IMR-90 (cell line): Measurements from ENCODE around the gene SUN5. TPM values are rescaled to one million over a fixed set of nuclear protein-coding genes. Genes with fewer than 3 reads are reported as not detected.

Experiments
- ATAC-seq: fragments of 200-7000 bp; cut with Tn5 transposase; 2 replicates; pipeline ENCODE4 v1.9.1; 2020; ENCODE audit warnings: low read depth, mild to moderate bottlenecking, moderate library complexity
- BruUV-seq: library from RNA; stranded (reverse); fragments of 400-500 nt; replicated peaks from 2 replicates; lab custom pipeline; 2021; lab: Mats Ljungman, UMichigan
- CTCF ChIA-PET: fragments of 300-600 bp; formaldehyde crosslinking; extraction: SDS; loops from one replicate; lab custom pipeline; 2021; ENCODE audit warnings: antibody characterized with exemption; lab: Yijun Ruan, JAX
- POLR2A ChIA-PET: fragments of 300-600 bp; sonication (Branson Sonifier 250); formaldehyde crosslinking; loops from one replicate; lab custom pipeline; 2022; ENCODE audit warnings: antibody characterized with exemption; ENCODE audit not compliant: unreplicated experiment; lab: Charles Lee
- DNase-seq: peaks from one replicate; pipeline ENCODE4 v3.0.0; 2013
- H2AFZ ChIP-seq: replicated peaks from 2 replicates; pipeline ENCODE3; 2013; ENCODE audit warnings: low read length, mild to moderate bottlenecking; ENCODE audit not compliant: poor library complexity
- H2AK5ac ChIP-seq: 2 replicates; pipeline ENCODE4 v1.6.1; 2013; ENCODE audit warnings: low read depth, low read length, inconsistent platforms
- H2AK9ac ChIP-seq: replicated peaks from 2 replicates; pipeline ENCODE3; 2013; ENCODE audit warnings: mild to moderate bottlenecking, low read depth, low read length, moderate library complexity; ENCODE audit not compliant: poor library complexity
- H2BK120ac ChIP-seq: 2 replicates; pipeline ENCODE4 v1.6.1; 2013; ENCODE audit warnings: low read depth, low read length, inconsistent platforms
- H2BK15ac ChIP-seq: 3 replicates; pipeline ENCODE4 v1.6.1; 2013; ENCODE audit warnings: low read depth, low read length, inconsistent platforms
- H2BK20ac ChIP-seq: 2 replicates; pipeline ENCODE4 v1.6.1; 2013; ENCODE audit warnings: low read depth, mild to moderate bottlenecking, inconsistent platforms, low read length, moderate library complexity
- H2BK5ac ChIP-seq: 2 replicates; pipeline ENCODE4 v1.6.1; 2013; ENCODE audit warnings: mild to moderate bottlenecking, low read depth, low read length, inconsistent platforms; ENCODE audit not compliant: poor library complexity, severe bottlenecking
- H3K14ac ChIP-seq: replicated peaks from 2 replicates; pipeline ENCODE4 v1.6.1; 2013; ENCODE audit warnings: low read depth, low read length, inconsistent platforms
- H3K18ac ChIP-seq: 2 replicates; pipeline ENCODE4 v1.6.1; 2013; ENCODE audit warnings: low read depth, low read length, control low read depth
- H3K23ac ChIP-seq: 2 replicates; pipeline ENCODE4 v1.6.1; 2013; ENCODE audit warnings: low read depth, low read length, inconsistent platforms
- H3K27ac ChIP-seq: 2 replicates; pipeline ENCODE4 v1.5.1; 2013; ENCODE audit warnings: mild to moderate bottlenecking, control low read depth, low read length; ENCODE audit not compliant: insufficient read depth
- H3K27me3 ChIP-seq: 2 replicates; pipeline ENCODE4 v1.6.1; 2013; ENCODE audit warnings: low read length; ENCODE audit not compliant: control insufficient read depth, insufficient read depth
- H3K36me3 ChIP-seq: 2 replicates; pipeline ENCODE4 v1.6.1; 2013; ENCODE audit warnings: low read length, mixed read lengths; ENCODE audit not compliant: control insufficient read depth, insufficient read depth
- H3K4ac ChIP-seq: 2 replicates; pipeline ENCODE4 v1.6.1; 2013; ENCODE audit warnings: low read depth, low read length, inconsistent platforms
- H3K4me1 ChIP-seq: 2 replicates; pipeline ENCODE4 v1.6.1; 2013; ENCODE audit warnings: low read length, mixed read lengths; ENCODE audit not compliant: control insufficient read depth, insufficient read depth
- H3K4me2 ChIP-seq: 2 replicates; pipeline ENCODE4 v1.6.1; 2013; ENCODE audit warnings: low read depth, mild to moderate bottlenecking, control low read depth, low read length, moderate library complexity
- H3K4me3 ChIP-seq: 2 replicates; pipeline ENCODE4 v1.5.1; 2013; ENCODE audit warnings: low read depth, mild to moderate bottlenecking, control low read depth, low read length, moderate library complexity; ENCODE audit not compliant: insufficient read depth
- H3K56ac ChIP-seq: 2 replicates; pipeline ENCODE4 v1.6.1; 2013; ENCODE audit warnings: low read length, inconsistent platforms; ENCODE audit not compliant: insufficient read depth; ENCODE audit errors: extremely low read depth
- H3K79me1 ChIP-seq, 2 experiments: 2 replicates each; pipeline ENCODE4 v1.6.1; 2013; ENCODE audit warnings: low read length in 2 of 2, inconsistent platforms in 1 of 2, low read depth in 1 of 2
- H3K9ac ChIP-seq: 2 replicates; pipeline ENCODE4 v1.6.1; 2013; ENCODE audit warnings: low read depth, low read length, control low read depth
- H3K9me1 ChIP-seq: 2 replicates; pipeline ENCODE4 v1.6.1; 2013; ENCODE audit warnings: low read length, inconsistent platforms; ENCODE audit not compliant: insufficient read depth
- H3K9me3 ChIP-seq: 2 replicates; pipeline ENCODE4 v1.6.1; 2013; ENCODE audit warnings: low read length; ENCODE audit not compliant: control insufficient read depth, insufficient read depth
- H4K20me1 ChIP-seq: 2 replicates; pipeline ENCODE4 v1.6.1; 2013; ENCODE audit warnings: low read length, inconsistent platforms; ENCODE audit not compliant: insufficient read depth
- H4K5ac ChIP-seq: 2 replicates; pipeline ENCODE4 v1.6.1; 2013; ENCODE audit warnings: mild to moderate bottlenecking, low read depth, low read length, control low read depth
- H4K8ac ChIP-seq, 2 experiments: 2 replicates each; pipeline ENCODE4 v1.6.1; 2013; ENCODE audit warnings: low read depth in 2 of 2, low read length in 2 of 2, control low read depth in 1 of 2, inconsistent platforms in 1 of 2
- H4K91ac ChIP-seq: 2 replicates; pipeline ENCODE4 v1.6.1; 2013; ENCODE audit warnings: low read depth, low read length, inconsistent platforms; ENCODE audit not compliant: insufficient read depth
- BHLHE40 ChIP-seq: fragments of 150-350 bp; IDR thresholded peaks from 2 replicates; pipeline ENCODE4 v1.6.1; 2016; ENCODE audit warnings: mild to moderate bottlenecking, low read depth, low read length
- CEBPB ChIP-seq: IDR thresholded peaks from 2 replicates; pipeline ENCODE4 v1.6.1; 2012; ENCODE audit warnings: low read depth, low read length, improper control_type of control experiment
- CHD1 ChIP-seq: IDR thresholded peaks from 2 replicates; pipeline ENCODE4 v1.6.1; 2012; ENCODE audit warnings: low read depth, low read length, improper control_type of control experiment
- FOS ChIP-seq: fragments of 150-350 bp; IDR thresholded peaks from 2 replicates; pipeline ENCODE4 v1.6.1; 2016; ENCODE audit warnings: low read depth, low read length
- MAFK ChIP-seq: IDR thresholded peaks from 2 replicates; pipeline ENCODE4 v1.6.1; 2012; ENCODE audit warnings: low read depth, low read length, improper control_type of control experiment
- MAZ ChIP-seq: IDR thresholded peaks from 2 replicates; pipeline ENCODE4 v1.6.1; 2012; ENCODE audit warnings: low read depth, mild to moderate bottlenecking, low read length, improper control_type of control experiment, moderate library complexity, borderline replicate concordance
- MXI1 ChIP-seq: IDR thresholded peaks from 2 replicates; pipeline ENCODE4 v1.6.1; 2012; ENCODE audit warnings: low read depth, mild to moderate bottlenecking, low read length, moderate library complexity, borderline replicate concordance
- NFE2L2 ChIP-seq: fragments of 150-350 bp; IDR thresholded peaks from 2 replicates; pipeline ENCODE4 v1.6.1; 2016; ENCODE audit warnings: low read depth, mild to moderate bottlenecking, low read length
- POLR2A ChIP-seq: IDR thresholded peaks from 2 replicates; pipeline ENCODE4 v1.6.1; 2012; ENCODE audit warnings: mild to moderate bottlenecking, low read depth, low read length
- RAD21 ChIP-seq: IDR thresholded peaks from 2 replicates; pipeline ENCODE4 v1.6.1; 2012; ENCODE audit warnings: low read length, improper control_type of control experiment
- RCOR1 ChIP-seq: IDR thresholded peaks from 2 replicates; pipeline ENCODE4 v1.6.1; 2012; ENCODE audit warnings: mild to moderate bottlenecking, low read length, improper control_type of control experiment; ENCODE audit not compliant: insufficient replicate concordance
- RFX5 ChIP-seq: IDR thresholded peaks from 2 replicates; pipeline ENCODE4 v1.8.0; 2012; ENCODE audit warnings: low read depth, mild to moderate bottlenecking, low read length, moderate library complexity
- SMC3 ChIP-seq: fragments of 150-350 bp; IDR thresholded peaks from 2 replicates; pipeline ENCODE4 v1.6.1; 2016; ENCODE audit warnings: low read depth, mild to moderate bottlenecking, antibody characterized with exemption, low read length, moderate library complexity
- WGBS, 2 experiments: methylation state at CpG; one replicate each; pipeline versions ENCODE4 v1.1.5 to v1.1.7; 2013; ENCODE audit warnings: missing lambda C conversion rate in 2 of 2; ENCODE audit not compliant: insufficient read length in 1 of 2; ENCODE audit errors: extremely low coverage in 2 of 2; 5-methylcytosine and 5-hydroxymethylcytosine counted together
- dilution Hi-C: fragments of 300-500 bp; cut with HindIII; formaldehyde crosslinking; loops from one replicate; pipeline ENCODE4 v1.14.3; 2018; ENCODE audit warnings: low sequenced_read_pairs; ENCODE audit not compliant: unreplicated experiment
- in situ Hi-C: fragments of 300-500 bp; cut with MboI; formaldehyde crosslinking; loops from 3 replicates; pipeline ENCODE4 v1.14.3; 2019; ENCODE audit warnings: low sequenced_read_pairs, inconsistent platforms, mixed read lengths
- intact Hi-C: fragments of 100-400 bp; cut with micrococcal nuclease; formaldehyde crosslinking; loops from 2 replicates; pipeline ENCODE4 v1.10.0; 2022
- polyA plus RNA-seq, 3 experiments: library from polyadenylated mRNA; depleted of rRNA; stranded (reverse); fragments of >200 nt; gene quantifications; 2 replicates each; pipeline ENCODE4 v1.2.3, GENCODE V29; 2012; ENCODE audit warnings: low replicate concordance in 1 of 3
- total RNA-seq: library from RNA; depleted of rRNA; stranded (reverse); fragments of >200 nt; gene quantifications from 2 replicates; pipeline ENCODE4 v1.2.3, GENCODE V29; 2012
- TF ChIP-seq, protein P1 (sequence below): conservative IDR thresholded peaks from 2 replicates; pipeline ENCODE4 v1.5.1; 2012; ENCODE audit warnings: mild to moderate bottlenecking, low read depth, low read length, improper control_type of control experiment
- TF ChIP-seq, protein P2 (sequence below): fragments of 150-350 bp; IDR thresholded peaks from 2 replicates; pipeline ENCODE4 v1.6.1; 2017; ENCODE audit warnings: mild to moderate bottlenecking, antibody characterized with exemption, low read length, low read depth

Gene SUN5
- total and polyA plus RNA-seq, 2 of the 4 experiments (the other 2 are of a cell fraction), result not detected

DNA sequence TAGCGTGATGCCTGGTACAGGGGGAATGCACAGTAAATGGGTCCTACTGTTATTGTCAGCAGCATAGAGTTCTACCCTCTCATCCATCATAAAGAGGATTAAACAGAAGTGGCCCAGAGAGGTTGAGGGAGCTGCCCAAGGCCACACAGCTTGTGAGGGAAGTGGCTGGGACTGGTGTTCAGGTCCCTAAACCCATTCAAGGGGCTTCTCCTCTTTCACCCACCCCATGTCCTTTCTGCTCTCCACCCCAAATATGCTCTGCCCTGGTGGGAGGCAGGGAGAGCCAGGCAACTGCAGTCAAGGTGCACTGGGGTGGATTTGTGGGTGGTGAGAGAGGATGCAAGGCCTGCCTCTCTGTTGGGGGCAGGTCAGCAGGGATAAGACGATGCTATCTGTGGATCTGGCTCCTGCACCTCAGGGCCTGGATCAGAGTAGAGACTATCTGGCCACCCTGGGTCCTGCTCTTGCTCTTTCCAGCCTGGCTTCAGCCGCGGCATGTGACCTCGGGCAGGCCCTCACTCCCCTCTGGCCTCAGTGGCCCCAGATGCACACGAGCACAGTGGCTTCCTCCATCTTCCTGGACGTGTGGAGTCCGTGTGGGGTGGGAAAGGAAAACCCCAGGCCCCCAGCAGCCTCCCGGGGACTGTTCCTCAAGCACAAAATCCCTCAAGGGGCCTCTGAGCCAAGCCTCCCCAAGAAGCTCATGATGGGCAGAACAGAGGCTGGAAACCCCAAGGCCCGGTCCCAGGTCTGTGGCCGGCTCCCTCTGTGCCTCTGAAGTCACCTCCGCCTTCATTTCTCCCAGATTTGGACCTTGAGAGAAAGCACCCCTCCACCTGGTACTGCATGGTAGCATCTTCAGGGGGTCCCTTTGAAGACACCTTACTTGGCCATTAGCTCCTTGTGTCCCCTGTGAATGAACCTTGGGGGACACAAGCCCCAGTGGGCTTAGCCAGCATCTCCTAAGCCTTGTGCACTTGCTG, 23.8 kb upstream of the SUN5 start:
- POLR2A ChIA-PET, result no interaction called here
- H3K18ac ChIP-seq, result no peak overlapping the region
- no peak overlapping the region for H3K56ac ChIP-seq
- no peaks in the 10 kb centered on the region for H3K36me3 ChIP-seq
- no peak for DNase-seq
- BruUV-seq, result no TSS peak
- no peak overlapping the region for H3K14ac ChIP-seq
- H3K4me3 ChIP-seq, result no peak overlapping the region
- H3K27me3 ChIP-seq, result no peaks in the 10 kb centered on the region
- H2AFZ ChIP-seq, result no peak overlapping the region
- H3K4ac ChIP-seq, result no peak overlapping the region
- no peaks in the 10 kb centered on the region for H3K9me3 ChIP-seq
- no peaks in the 10 kb centered on the region for H3K79me1 ChIP-seq
- H2BK120ac ChIP-seq, result no peak overlapping the region
- H3K4me1 ChIP-seq, result no peaks in the 10 kb centered on the region
- no peak overlapping the region for H2AK5ac ChIP-seq
- no peak overlapping the region for H2BK15ac ChIP-seq
- no CpG with 5 or more reads among the region's 12 CpGs for WGBS, 2 experiments
- CTCF ChIA-PET, result no interaction called here
- no peaks in the 10 kb centered on the region for H4K20me1 ChIP-seq
- H3K9me1 ChIP-seq, result no peaks in the 10 kb centered on the region
- H4K5ac ChIP-seq, result no peak overlapping the region
- no peak overlapping the region for H2AK9ac ChIP-seq
- H2BK20ac ChIP-seq, result no peak overlapping the region
- dilution Hi-C loops, result no loop called here
- H4K91ac ChIP-seq, result no peak overlapping the region
- no peak overlapping the region for H3K9ac ChIP-seq
- H3K23ac ChIP-seq, result no peak overlapping the region
- no peak overlapping the region for H3K4me2 ChIP-seq
- no peak overlapping the region for H3K27ac ChIP-seq
- H2BK5ac ChIP-seq, result no peak overlapping the region
- TF ChIP-seq RAD21 (no peak), FOS (no peak), CEBPB (no peak), MAFK (no peak), RCOR1 (no peak), MXI1 (no peak), SMC3 (no peak), POLR2A (no peak), BHLHE40 (no peak), MAZ (no peak), CHD1 (no peak), RFX5 (no peak), NFE2L2 (no peak)
- TF ChIP-seq, protein P1, sequence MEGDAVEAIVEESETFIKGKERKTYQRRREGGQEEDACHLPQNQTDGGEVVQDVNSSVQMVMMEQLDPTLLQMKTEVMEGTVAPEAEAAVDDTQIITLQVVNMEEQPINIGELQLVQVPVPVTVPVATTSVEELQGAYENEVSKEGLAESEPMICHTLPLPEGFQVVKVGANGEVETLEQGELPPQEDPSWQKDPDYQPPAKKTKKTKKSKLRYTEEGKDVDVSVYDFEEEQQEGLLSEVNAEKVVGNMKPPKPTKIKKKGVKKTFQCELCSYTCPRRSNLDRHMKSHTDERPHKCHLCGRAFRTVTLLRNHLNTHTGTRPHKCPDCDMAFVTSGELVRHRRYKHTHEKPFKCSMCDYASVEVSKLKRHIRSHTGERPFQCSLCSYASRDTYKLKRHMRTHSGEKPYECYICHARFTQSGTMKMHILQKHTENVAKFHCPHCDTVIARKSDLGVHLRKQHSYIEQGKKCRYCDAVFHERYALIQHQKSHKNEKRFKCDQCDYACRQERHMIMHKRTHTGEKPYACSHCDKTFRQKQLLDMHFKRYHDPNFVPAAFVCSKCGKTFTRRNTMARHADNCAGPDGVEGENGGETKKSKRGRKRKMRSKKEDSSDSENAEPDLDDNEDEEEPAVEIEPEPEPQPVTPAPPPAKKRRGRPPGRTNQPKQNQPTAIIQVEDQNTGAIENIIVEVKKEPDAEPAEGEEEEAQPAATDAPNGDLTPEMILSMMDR, result no peak
- TF ChIP-seq, protein P2, sequence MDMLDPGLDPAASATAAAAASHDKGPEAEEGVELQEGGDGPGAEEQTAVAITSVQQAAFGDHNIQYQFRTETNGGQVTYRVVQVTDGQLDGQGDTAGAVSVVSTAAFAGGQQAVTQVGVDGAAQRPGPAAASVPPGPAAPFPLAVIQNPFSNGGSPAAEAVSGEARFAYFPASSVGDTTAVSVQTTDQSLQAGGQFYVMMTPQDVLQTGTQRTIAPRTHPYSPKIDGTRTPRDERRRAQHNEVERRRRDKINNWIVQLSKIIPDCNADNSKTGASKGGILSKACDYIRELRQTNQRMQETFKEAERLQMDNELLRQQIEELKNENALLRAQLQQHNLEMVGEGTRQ, result no peak
- intact Hi-C loops, result no loop called here
- in situ Hi-C loops, result no loop called here
- no peak overlapping the region for H4K8ac ChIP-seq
- no peak for ATAC-seq
